NCI-H1694 treated with DMSO at 0.1 percent for 48 hours (cell line): ENCODE results near the gene ZNF236.
"Not testable (repeated sequence)": the region's sequence is repeated elsewhere in the genome, so short reads cannot be mapped to it uniquely, and the experiment has no call there.

Experiments
- DNase-seq: peaks from one replicate; lab custom pipeline; 2025; lab: John Stamatoyannopoulos, UW

ZNF236 gene

DNA sequence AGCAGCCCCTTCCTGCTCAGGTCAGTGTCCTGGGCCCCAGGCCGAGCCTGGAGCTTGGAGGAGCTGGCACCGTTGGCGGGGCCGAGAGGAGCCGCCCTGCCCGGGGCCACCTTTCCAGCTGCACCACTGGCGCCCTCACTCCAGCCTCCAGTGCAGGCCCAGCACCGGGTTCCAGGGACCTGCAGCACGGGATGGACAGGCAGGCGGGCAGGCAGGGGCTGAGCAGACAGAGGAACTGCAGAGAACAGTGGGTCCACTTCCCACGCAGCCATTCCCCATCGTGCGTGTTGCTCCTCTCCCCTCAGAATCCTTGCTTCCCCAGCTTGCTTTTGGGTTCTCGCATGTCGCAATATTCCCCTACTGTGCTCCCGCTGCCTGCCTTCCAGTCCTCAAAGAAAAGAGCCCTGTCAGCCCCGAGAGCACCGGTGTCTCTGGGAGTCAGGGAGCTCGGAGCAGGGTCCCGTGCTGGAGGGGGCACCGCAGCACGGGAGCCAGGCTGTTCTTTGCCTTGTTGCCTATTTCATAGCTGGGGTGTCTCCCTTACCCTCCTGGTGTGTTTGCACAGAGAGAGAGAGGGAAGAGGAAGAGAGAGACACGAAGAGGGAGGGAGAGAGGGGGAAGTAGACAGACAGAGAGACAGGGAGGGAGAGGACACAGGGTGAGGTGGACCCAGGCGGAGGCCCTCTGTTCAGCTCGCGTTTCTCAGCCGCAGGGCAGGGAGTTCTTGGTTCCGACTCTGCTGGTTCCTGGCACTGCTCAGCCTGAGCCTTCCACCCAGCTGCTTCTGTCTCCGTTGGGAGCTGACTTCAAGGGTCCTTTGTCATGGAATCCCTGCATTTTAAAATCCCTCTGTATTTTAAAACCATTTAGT, 184.2 kb downstream of the ZNF236 start:
- no peak for DNase-seq

DNA sequence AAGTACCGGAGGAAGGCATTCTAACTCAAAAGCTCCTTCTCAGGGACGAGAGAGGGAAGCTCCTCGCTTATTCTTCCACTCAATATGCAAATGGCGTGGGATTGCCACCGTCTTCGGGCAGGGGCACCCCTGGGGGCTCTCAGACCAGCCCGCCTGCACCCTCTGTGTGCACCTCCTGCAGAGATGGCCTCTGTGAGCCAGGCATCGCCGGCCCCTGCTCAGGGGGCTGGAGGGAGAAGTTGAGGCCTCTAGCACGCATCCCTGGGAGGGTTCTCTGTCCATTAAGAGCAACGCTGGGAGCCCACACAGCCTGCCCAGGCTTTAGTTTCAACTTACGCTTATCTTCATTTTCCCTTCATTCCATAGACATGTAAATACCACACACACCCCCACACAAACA, 184.9 kb downstream of the ZNF236 start:
- no peak for DNase-seq

DNA sequence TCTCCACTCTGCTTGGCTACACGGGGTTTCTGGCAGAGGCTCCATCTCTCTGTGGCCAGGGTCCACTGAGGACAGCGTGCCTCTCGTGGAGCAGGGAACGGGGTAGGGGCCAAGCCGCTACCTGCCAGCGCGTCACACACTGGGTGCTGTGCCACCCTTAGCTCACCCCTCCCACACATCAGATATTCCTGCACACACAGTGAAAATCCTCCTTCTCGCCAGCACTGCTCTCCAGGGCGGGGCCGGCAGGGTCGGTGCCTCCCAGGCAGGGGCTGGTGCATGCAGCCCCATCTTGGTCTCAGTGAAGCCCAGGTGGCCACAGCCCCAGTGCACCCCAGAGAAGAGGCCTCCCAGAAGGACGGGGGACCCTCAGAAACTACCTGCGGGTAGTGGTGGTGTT, 185.6 kb downstream of the ZNF236 start:
- DNase-seq = no peak

DNA sequence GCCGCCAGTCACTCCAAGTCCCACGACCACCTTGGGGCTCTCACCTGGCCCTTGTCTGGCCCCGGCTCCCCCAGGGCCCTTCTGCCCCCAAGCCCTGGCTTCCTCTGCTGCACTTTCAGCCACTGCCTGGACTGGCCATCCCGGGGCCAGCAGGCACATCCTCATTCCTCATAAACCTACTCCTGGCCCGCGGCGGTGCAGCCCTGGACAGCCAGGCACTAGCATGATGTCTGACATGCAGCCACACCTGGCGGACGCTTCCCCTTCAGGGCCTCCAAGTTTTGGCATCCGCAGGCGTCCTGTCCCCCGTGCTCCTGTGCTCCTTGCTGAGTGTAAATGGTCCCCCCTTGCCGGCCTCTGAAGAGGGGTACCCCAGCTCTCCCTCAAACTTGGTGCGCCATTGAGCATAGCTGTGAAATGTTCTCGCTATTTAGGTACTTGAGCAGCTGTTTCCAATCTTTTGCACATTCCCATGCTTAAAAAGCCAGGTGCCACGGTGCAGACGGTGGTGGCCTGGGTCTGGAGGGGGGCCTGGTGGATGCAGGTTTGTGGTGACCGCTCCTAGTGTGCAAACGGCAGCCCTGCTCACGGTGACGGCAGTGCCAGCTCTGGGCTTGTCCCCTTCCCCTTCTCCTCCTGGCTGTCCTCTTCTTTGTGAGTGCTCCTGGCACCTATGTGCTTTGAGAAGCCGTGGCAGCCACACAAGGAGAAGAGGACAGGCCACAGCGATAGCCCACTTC, 186.4 kb downstream of the ZNF236 start:
- no peak for DNase-seq

DNA sequence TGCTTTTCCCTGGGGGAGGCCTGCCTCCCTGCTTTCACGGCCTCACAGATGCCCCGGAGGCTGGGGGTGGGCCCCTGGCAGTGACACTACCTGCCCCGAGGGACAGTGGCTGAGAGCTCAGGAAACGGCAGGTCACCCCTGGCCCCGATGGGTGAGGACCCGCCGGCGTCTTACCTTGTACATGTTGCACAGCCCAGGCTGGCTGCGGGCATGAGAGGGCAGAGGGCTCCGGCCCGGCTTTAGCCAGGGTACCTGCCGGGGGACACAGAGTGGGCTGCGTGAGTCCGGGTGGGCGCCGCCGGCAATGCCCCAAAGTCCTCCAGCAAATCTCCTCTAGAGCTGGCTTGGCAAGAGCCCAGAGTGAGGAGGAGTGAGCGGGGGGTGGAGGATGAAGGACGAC, 187.3 kb downstream of the ZNF236 start:
- no peak for DNase-seq

DNA sequence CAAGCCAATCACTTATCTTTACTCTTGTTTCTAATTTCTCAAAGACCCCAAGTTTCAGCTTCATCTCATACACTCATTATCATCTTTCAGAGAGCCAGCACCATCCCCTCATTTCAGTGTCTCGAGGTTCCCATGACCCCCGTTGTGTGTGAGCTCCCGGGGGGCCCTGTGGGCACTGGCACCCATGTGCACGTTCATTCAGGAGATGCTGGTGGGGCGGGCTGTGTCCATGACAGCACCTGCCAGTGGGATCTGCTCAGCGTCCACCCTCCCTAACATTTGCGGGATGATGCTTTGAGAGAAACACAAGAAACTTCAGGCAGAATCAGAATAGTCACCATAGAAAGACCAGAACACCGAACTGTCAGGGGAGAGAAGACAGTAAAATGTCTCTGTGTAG, 189.8 kb downstream of the ZNF236 start:
- no peak for DNase-seq

GRCh38 chr18:77012806-77013541, 190.6 kb downstream of the ZNF236 start:
- DNase-seq = no peak

GRCh38 chr18:77013811-77014521, 191.6 kb downstream of the ZNF236 start:
- no peak for DNase-seq

GRCh38 chr18:77014538-77014937, 192.2 kb downstream of the ZNF236 start:
- no peak for DNase-seq

GRCh38 chr18:77015169-77015568, 192.8 kb downstream of the ZNF236 start:
- DNase-seq = no peak

GRCh38 chr18:77015771-77016710, 193.7 kb downstream of the ZNF236 start:
- DNase-seq = no peak

GRCh38 chr18:77016936-77017335, 194.6 kb downstream of the ZNF236 start:
- DNase-seq = no peak

- no peak for DNase-seq
Observed at GRCh38 chr18:77017355-77017754, 195.0 kb downstream of the ZNF236 start.

DNA sequence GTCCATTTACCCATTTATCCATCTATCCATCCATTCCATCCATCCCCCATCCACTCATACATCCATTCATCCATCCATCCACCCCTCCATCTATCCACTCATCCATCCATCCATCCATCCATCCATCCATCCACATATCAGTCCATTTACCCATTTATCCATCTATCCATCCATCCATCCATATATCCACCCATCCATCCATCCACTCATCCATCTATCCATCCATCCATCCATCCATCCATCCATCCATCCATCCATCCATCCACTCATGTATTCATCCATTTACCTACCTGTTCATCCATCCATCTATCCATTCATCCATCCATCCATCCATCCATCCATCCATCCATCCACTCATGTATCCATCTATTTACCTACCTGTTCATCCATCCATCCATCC, 196.3 kb downstream of the ZNF236 start:
- not testable (repeated sequence) for DNase-seq

DNA sequence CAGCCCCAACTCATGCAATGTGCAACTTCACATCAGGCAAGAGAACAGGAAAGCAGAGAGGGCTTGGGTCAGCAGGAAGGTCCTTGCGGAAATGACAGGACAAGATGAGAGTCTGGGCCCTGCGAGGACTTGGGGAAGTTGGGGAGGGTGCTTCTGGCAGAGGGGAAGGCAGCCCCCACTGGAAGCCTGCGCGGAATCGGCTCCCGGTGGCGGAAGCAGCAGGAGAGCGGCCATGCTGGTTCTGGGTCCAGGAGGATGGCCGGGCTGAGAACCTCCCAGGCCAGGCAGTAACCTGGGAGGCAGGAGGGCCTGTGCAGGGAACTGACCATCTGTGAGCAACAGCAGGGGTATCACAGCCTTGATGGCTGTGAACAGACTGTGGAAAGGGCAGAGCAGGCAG, 197.3 kb downstream of the ZNF236 start:
- DNase-seq = no peak
